NB4 (cell line): ENCODE measurements around the gene BCAT1.

Source experiments
- DNase-seq: peaks from one replicate; pipeline ENCODE4 v3.0.0; 2010; ENCODE audit warnings: low read depth
- H3K4me3 ChIP-seq: one replicate; pipeline ENCODE4 v1.5.1; 2011; ENCODE audit warnings: mild to moderate bottlenecking, low read depth, low read length, moderate library complexity
- MYC ChIP-seq: IDR thresholded peaks from 2 replicates; pipeline ENCODE4 v1.6.1; 2011; ENCODE audit warnings: low read depth, low read length
- POLR2A ChIP-seq: IDR thresholded peaks from 2 replicates; pipeline ENCODE4 v1.6.1; 2011; ENCODE audit warnings: mild to moderate bottlenecking; ENCODE audit not compliant: insufficient read length; ENCODE audit errors: extremely low read depth
- TF ChIP-seq, protein P1 (sequence below): IDR thresholded peaks from one replicate; pipeline ENCODE4 v1.5.1; 2012; ENCODE audit warnings: low read depth, low read length
- TF ChIP-seq, protein P2 (sequence below): IDR thresholded peaks from 2 replicates; pipeline ENCODE4 v1.6.1; 2011; ENCODE audit warnings: low read depth, low read length

The BCAT1 gene

DNA sequence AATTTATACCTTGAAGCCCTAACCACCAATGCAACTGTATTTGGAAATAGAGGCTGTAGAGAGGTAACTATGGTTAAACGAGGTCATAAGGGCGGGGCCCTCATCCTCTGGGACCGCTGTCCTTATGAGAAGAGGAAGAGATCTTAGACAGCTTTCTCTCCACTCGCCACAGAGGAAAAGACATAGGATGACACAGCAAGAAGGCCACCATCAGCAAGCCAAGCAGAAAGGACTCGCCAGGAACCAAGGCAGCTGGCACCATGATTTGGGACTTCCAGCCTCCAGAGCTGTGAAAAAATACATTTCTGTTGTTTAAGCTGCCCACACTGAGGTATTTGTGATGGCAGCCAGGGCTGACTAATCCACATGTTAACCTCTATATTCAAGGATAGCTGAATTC lies 30.4 kb upstream of the BCAT1 start:
- TF ChIP-seq MYC: no peak
- H3K4me3 ChIP-seq: no peak overlapping the region
- peak; percentile 75 for DNase-seq

DNA sequence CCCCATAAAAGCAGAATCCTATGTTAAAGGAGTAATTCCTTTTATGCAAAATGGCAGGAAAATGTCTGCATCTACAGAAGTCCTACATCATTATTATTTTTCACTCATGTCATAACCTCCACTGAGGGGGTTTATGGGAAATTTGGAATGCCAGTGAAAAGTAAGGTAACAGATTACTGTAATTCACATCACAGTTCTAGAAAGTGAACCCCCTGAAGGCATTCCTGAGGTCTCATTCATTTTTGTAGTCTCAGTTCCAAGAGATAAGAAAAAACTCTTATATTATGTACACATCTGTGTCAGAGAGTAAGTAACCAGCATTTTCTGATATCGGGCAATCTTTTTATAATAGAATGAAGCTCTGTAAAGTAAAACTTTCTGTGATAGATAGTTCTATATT lies 28.8 kb upstream of the BCAT1 start:
- no peak overlapping the region for H3K4me3 ChIP-seq
- TF ChIP-seq, protein P1, sequence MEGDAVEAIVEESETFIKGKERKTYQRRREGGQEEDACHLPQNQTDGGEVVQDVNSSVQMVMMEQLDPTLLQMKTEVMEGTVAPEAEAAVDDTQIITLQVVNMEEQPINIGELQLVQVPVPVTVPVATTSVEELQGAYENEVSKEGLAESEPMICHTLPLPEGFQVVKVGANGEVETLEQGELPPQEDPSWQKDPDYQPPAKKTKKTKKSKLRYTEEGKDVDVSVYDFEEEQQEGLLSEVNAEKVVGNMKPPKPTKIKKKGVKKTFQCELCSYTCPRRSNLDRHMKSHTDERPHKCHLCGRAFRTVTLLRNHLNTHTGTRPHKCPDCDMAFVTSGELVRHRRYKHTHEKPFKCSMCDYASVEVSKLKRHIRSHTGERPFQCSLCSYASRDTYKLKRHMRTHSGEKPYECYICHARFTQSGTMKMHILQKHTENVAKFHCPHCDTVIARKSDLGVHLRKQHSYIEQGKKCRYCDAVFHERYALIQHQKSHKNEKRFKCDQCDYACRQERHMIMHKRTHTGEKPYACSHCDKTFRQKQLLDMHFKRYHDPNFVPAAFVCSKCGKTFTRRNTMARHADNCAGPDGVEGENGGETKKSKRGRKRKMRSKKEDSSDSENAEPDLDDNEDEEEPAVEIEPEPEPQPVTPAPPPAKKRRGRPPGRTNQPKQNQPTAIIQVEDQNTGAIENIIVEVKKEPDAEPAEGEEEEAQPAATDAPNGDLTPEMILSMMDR: no peak
- TF ChIP-seq, protein P2, sequence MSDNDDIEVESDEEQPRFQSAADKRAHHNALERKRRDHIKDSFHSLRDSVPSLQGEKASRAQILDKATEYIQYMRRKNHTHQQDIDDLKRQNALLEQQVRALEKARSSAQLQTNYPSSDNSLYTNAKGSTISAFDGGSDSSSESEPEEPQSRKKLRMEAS: no peak
- no peak for TF ChIP-seq POLR2A
- no peak for TF ChIP-seq MYC
- DNase-seq: no peak

DNA sequence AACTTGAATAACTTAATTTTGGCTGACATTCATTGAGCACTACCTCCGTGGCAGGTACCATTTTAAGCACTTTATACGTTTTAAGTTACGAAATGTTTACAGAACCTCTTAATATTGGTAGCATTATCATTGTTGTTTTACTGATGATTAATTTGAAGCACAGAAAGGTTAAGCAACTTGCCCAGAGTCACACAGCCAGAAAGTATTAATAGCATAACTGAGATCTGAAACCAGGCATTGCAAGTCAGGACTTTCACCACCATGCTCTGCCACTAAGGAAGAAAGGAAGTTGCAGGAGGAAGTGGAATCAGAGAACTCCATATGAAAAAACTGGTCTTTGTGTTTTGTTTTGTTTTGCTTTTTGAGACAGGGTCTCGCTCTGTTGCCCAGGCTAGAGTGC lies 28.2 kb upstream of the BCAT1 start:
- TF ChIP-seq, protein P2: no peak
- TF ChIP-seq MYC: no peak
- peak; percentile 36 for DNase-seq
- no peak overlapping the region for H3K4me3 ChIP-seq

DNA sequence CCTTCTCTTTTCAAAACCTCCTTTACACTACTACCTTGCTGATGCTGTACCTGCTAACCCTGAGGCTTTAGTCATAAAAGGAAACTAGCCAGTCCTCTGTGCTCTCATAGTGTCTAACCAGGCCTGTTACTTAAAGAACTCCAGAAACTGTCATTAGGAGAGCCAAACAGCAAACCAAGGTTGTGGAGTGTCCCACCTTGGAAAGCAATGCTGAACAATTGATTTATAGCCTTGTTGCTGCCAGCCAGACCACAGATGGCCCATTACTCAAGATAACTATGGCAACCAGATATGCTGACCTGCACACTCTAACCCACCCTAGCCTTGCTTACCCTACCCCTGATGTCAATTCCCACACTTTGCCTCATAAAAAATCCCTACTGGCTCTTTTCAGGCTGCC lies 26.5 kb upstream of the BCAT1 start:
- DNase-seq: no peak
- no peak overlapping the region for H3K4me3 ChIP-seq
- TF ChIP-seq, protein P2: no peak
- no peak for TF ChIP-seq MYC
- TF ChIP-seq, protein P1: no peak
- no peak for TF ChIP-seq POLR2A

DNA sequence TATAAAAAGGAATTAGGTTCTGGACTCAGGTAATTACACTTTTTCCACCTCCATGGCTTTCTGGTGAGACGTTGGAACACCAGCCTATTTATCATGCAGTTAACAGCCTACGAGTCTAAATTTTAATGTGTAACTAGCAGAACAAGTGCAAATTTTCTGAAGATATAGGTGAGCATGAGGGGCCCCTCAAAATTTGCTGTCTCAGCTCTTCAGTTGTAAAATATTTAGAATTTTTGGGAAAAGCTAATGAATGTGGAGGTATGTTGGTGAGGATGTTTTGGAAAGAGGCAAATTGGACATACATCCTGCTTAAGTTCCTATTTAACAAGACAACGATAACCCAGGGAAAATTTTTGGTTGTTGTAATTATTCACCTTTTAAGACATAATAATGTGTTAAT lies 25.3 kb upstream of the BCAT1 start:
- H3K4me3 ChIP-seq: no peak overlapping the region
- no peak for TF ChIP-seq POLR2A
- TF ChIP-seq, protein P1: no peak
- TF ChIP-seq, protein P2: no peak
- no peak for TF ChIP-seq MYC
- no peak for DNase-seq

DNA sequence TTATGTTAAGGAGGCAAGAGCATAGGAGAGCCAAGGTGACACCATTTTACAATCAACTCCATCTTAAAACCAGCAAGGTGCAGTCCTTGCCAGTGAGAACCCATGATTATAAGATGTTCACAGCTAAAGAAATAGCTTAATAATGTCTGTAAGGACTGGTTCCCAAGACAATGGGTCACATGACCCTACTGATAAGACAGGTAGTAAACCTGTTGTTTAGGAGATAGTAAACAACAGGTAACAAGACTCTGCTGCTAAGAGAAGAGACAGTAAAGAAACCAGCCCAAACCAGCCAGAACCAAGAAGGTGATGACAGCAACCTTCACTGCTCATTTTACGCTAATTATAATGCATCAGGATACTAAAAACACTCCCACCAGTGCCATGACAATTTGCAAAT lies 23.2 kb upstream of the BCAT1 start:
- no peak overlapping the region for H3K4me3 ChIP-seq
- TF ChIP-seq MYC (no peak), POLR2A (no peak)
- TF ChIP-seq, protein P1: no peak
- TF ChIP-seq, protein P2: no peak
- no peak for DNase-seq

DNA sequence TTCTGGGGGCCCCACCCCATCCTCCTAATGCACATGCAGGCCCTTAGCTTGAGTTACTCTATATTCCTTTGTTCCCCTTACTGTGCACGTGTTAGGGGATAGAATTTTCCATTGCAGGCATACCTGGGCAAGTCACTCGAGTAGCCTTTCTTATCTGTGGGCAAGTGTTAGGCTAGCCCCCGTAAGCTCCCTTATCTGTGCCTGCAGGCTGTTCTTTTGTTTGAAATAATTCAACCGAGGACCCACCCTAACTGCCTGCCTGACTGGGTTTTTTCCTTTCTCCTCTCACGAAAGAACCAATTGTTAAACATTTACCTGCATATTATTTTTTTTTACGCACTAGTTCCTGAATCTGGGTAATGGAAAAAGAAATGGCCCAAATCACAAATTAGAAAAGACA lies 21.3 kb upstream of the BCAT1 start:
- TF ChIP-seq, protein P2: no peak
- H3K4me3 ChIP-seq: no peak overlapping the region
- DNase-seq: no peak
